ENCODE results near the gene COL23A1.

The COL23A1 gene

DNA sequence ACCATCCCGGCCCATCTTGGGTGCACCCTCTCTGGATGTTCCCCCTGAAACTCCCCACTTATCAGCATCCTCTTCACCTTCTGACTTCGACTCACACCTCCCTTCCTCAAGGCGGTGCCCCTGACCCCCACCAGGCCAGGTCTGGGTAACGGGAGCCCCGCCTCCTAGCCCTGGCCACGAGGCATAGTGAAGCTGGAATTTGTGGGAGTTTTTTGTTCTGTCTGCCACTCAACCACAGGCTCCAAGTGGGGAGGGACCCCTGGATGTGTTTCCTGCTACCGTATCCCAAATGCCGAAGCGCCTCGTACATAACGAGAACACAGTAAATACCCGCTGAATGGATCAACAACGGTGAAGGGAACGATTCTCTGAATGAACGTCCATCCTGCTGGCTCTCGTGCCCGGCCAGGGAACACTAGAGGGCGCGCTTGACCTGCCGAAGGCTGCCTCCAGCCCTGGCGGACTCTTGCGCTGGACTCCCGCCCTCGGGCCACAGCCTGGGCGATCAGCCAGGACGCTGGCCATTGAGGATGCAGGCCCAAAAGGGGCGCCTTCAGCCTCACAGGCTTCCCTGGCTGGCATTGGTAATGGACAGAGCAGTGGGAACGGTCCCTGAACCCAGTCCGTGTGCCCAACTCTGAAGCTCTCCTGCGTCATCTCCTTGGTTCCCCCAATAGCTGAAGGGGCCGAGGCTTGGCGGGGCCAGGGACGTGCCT is 310.3 kb downstream of the COL23A1 start:
- DNase-seq, result peak; percentile 62 to 77
- TF ChIP-seq POLR2A (IDR thresholded peaks at IDR 0.05; ENCODE audit: low read length) (no peak), GATA1 (IDR thresholded peaks at IDR 0.05; ENCODE audit: low read depth, low read length) (no peak)

DNA sequence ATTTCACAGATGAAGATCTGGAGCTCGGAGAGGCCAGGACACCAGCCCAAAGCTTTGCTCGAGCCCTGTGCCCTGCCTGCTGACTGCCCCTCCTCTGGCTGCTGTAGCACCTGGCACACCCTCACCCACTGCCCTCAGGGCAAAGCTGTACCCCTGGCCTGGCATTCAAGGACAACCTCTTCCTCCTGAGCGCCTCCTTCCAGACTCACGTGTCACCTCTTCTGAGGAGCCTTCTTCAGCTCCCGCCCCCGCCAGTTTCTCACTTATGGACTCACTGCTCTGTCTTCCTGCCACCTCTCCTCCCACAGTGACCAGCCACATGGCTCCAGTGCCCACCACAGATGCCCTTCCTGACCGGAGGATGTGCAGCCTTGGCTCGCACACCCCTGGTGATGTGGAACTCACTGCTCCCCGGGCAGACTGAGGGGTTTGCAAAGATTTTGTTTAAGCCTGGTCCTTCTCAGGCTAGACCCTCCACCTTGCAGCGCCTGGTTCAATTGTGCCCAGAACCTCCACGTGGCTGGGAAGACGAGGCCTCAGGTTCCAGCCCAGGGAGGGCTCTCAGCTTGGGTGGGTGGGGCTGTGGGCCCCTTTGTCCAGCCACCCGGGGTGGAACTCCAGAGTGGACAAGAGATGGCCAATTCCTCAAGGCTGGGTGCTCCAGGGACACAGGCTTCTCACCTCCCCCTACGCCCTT is 311.0 kb downstream of the COL23A1 start:
- no peak for TF ChIP-seq POLR2A (IDR thresholded peaks at IDR 0.05; ENCODE audit: low read length)
- TF ChIP-seq GATA1 (IDR thresholded peaks at IDR 0.05; ENCODE audit: low read depth, low read length), result no peak
- DNase-seq, result no peak

DNA sequence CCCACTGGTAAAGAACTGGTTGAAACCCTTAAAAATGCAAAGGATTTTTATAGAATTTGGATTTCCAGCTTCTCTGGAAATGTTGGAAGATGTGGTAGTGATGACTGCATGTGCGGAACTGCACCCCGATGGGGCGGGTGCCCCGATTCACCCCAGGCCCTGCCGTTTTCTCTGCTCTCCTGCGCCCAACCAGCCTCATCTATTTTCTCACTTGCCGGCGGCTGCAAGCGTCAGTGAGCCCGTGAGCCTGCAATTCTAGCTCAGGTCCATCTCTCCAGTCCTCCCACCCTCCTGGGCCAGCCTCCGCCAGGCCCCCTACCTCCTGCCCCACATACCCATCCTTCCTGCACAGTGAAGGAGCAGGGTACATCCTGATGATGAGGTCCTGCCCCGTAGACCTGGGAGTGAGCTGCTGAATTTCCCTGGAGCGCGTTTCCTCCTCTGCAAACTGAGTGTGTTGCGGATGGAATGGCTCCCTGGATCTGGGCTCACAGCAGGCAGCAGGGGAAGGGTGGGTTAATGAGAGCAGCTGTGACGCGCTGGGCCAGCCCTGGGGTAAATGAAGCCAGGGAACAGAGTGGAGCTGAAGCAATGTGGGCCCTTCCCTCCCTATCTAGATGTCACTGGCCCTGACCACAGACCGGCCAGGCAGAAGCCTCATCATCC is 311.7 kb downstream of the COL23A1 start:
- DNase-seq, result no peak
- TF ChIP-seq GATA1 (IDR thresholded peaks at IDR 0.05; ENCODE audit: low read depth, low read length) (no peak), POLR2A (IDR thresholded peaks at IDR 0.05; ENCODE audit: low read length) (no peak)

DNA sequence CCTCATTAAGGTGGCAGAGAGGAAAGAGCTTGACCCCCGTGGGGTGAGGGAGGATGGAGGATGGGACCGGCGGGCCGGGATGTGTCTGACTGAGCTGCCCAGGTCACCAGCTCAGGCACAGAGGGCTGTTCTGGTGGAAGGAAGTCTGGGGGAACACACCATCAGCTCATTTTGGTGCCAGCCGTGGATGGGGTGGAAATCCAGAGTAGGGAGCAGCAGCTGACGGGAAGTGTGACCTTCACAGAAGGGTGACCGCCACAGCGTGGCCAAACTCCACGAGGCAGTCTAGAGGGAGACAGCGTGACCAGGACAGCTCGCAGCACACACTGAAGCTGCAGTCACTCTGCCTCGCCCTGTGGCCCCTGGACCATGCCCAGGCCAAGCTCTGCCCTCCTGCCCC is 312.3 kb downstream of the COL23A1 start:
- TF ChIP-seq GATA1 (IDR thresholded peaks at IDR 0.05; ENCODE audit: low read depth, low read length), result no peak
- no peak for TF ChIP-seq POLR2A (IDR thresholded peaks at IDR 0.05; ENCODE audit: low read length)

DNA sequence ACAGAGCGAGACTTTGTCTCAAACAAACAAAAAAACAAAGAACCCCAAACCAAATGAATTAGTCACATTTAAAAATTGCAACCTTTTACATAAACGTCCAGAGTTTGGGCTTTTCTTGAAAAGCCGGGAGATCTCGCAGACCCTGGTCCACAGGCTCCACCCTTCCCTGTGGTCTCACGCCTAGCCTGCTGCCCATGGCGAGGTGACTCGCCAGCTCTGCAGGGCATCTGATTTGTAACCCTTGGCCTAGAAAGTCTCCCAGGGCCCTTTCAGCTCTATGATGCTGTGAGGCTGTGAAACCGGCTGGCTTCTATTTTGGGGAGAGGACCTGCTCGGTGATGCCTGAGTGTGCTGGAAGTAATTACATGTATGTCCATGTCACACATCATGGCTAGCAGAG is 312.8 kb downstream of the COL23A1 start:
- DNase-seq, result no peak
- TF ChIP-seq POLR2A (IDR thresholded peaks at IDR 0.05; ENCODE audit: low read length) (no peak), GATA1 (IDR thresholded peaks at IDR 0.05; ENCODE audit: low read depth, low read length) (no peak)

More for the DNA sequence above, 312.3 kb downstream of the COL23A1 start:
- DNase-seq, result no peak

DNA sequence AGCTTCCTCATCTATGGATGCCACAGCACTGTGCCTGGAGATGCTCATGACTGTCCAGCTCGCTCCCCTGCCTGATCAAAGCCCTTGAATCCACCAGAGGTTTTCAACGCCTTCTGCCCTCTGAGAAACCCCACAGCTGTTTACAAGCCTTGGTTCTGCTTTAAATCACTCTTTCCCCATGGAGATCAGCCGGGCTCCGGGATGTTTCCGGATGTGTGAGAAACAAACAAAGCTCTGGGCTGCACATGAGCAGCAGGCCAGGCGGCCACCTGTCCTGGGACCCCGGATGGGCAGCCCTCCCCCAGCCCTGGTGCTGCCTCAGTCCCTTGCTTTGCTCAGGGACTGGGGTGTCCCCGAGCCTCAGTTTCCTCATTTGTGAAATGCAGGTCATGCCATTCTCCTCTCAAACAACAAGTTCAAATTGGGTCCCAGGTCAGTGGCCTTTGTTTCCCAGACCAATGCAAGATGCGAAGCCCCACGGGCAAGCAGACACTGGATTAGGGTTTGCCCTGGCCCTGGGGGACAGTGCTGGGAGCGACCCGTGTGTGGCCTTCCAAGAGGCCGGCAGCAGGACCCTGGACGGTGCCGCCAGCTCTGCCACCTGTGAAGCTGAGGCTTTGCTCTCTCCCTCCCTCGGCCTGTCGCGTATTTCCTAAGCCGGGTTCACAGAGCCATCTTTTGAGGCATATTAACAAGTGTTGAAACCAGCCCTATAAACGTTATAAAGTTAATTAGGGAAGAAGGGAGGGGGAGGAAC is 315.2 kb downstream of the COL23A1 start:
- no peak for DNase-seq
- TF ChIP-seq GATA1 (IDR thresholded peaks at IDR 0.05; ENCODE audit: low read depth, low read length) (no peak), POLR2A (IDR thresholded peaks at IDR 0.05; ENCODE audit: low read length) (no peak)

DNA sequence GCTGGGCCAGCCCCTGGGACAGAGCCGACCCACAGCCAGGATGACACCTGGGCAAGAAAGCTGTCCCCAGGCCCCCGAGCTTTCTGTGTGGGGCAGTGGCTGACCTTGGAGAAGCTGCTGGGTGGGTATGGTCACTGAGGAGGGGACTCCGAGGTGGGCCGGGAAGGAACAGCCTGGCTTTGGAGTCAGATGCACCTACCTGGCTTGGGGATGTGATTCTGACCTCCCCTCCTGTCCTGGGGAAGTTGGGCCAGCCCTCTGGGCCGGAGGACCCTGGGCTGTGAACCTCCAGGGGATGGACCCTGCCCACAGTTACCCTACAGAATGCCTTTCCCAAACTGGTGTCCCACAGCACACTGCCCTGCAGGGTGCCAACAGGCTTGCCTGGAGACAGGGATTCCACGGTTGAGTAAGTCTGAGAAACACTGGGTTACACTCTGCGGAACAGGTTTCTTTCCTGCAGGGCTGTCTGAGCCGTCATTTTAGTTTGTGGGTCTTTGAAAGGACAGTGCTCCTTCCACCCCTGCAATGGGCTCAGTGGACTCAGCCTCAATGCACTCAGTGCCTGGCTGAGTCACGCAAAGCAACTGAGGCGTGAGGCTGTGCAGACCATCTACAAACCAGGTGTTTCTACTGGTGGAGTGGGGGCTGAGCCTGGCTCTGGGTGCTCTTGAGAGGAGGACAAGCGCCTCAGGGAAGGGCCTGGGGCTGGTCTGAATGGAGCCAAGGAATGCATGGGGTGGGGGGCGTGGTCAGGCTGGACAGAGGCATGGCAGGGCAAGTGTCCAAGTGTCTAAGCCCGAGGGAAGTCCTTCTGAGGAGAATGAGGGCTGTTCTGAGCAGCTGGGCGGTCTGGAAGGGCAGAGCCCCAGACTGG is 316.3 kb downstream of the COL23A1 start:
- TF ChIP-seq GATA1 (IDR thresholded peaks at IDR 0.05; ENCODE audit: low read depth, low read length), result no peak
- no peak for TF ChIP-seq POLR2A (IDR thresholded peaks at IDR 0.05; ENCODE audit: low read length)
- DNase-seq, result no peak

DNA sequence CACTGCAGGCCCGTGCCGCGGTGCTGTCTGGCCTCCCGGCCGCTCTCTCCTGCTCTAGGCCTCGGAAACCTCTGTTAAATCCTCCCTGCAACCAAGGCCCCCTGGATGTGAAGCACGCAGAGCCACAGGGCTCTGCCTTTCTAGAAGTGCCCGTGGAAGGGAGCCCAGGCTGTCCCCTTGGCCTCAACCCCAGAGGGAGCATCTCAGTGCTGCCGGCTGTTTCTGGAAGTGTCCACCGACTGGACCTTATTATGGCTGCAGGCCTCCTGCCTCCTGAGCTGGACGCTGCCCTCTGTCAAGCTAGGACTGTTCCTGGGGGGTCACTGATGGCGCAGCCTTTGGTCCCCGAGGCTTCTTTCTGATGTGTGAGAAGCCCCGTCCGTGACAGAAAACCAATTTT is 317.2 kb downstream of the COL23A1 start:
- TF ChIP-seq POLR2A (IDR thresholded peaks at IDR 0.05; ENCODE audit: low read length) (no peak), GATA1 (IDR thresholded peaks at IDR 0.05; ENCODE audit: low read depth, low read length) (no peak)

DNA sequence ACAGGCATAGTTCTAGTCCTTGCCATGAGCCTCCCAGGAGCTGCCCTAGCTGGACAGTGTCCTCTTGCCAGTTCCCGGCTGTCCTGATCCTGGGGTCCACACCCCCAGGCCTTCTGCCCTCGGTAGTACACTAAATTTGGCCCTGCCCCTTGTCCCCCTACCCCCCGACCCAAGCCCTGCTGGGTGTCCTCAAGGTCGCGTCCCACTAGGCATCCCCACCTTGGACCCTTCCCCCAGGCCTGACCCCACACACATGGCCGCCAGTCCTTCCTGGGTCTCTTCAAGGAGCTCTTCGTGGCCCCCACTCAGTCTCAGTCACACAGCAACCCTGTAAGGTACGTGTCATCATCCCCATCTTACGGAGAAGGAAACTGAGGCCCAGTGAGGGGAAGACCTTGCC is 317.6 kb downstream of the COL23A1 start:
- DNase-seq, result no peak
- TF ChIP-seq POLR2A (IDR thresholded peaks at IDR 0.05; ENCODE audit: low read length) (no peak), GATA1 (IDR thresholded peaks at IDR 0.05; ENCODE audit: low read depth, low read length) (no peak)

More for the DNA sequence above, 317.2 kb downstream of the COL23A1 start:
- DNase-seq, result no peak

DNA sequence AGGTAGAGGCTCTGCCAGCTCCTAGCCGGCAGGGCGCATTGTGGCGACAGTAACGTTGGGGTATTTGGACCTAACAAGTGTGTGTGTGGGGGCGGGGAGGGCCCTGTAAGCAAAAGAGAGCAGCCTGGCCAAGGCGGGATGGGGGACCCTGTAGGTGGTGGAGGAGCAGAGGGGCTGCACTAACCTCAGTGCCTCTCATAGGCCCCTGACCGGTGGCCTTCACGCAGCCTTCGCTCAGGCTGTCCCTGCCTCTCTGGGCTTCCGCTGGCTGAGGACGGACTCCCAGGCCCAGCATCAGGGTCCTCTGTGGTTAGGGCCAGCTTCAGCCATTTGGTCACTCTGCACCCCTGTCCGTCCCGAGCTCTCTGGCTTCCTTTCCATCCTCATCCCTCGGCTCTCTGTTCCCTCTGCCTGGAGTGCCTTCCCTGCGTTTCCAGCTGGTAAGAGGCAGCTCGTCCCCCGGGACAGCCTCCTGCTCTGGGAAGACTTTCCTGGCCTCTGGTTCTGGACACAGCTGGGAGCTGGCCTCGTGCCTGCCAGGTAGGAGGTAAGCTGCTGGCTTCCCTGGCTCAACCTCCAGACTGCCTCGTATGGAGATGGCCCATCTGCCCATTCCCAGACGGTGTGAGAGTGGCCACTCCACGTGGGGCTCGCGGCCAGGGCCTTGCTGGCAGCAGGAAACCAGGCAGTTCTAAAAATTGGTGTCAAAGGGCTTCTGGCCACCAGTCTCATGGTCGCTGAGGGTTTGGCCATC is 318.3 kb downstream of the COL23A1 start:
- DNase-seq, result no peak
- TF ChIP-seq POLR2A (IDR thresholded peaks at IDR 0.05; ENCODE audit: low read length), result no peak
- no peak for TF ChIP-seq GATA1 (IDR thresholded peaks at IDR 0.05; ENCODE audit: low read depth, low read length)

DNA sequence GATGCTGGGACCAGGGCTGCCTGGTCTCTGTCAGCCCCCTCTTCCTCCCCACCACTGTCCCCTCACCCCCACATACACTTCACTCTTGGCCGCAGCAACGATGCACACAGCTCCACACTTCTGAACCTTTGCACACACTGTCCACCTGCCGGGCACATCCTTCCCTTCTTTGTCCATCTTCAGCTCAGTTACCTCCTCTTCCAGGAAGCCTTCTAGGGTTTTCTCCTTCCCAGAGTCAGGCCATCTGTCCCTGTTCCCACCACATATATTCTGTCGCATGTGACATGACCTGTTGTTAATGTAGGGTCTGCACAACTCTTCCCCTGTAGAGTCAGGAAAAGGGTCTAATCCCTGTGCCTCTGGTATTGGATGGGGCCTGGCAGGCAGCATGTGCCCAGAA is 319.0 kb downstream of the COL23A1 start:
- no peak for DNase-seq
- TF ChIP-seq POLR2A (IDR thresholded peaks at IDR 0.05; ENCODE audit: low read length) (no peak), GATA1 (IDR thresholded peaks at IDR 0.05; ENCODE audit: low read depth, low read length) (no peak)

DNA sequence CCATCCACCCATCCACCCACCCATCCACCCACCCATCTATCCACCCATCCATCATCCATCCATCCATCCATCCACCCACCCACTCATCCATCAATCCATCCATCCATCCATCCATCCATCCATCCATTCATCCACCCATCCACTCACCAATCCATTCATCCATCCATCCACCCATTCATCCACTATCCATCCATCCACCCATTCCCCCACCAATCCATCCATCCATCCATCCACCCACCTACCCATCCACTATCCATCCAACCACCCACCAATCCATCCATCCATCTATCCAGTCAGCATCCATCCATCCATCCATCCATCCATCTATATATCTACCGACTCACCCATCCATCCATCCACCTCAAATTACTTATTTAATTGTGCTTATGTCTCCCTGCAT is 320.7 kb downstream of the COL23A1 start:
- no peak for DNase-seq
- no peak for TF ChIP-seq GATA1 (IDR thresholded peaks at IDR 0.05; ENCODE audit: low read depth, low read length)
- TF ChIP-seq POLR2A (IDR thresholded peaks at IDR 0.05; ENCODE audit: low read length), result no peak
